OCI-LY1 (cell line): ENCODE data around the gene ALOX15B.

Experiments
- CTCF ChIP-seq: fragments of 200-600 bp; sonication (generic), shearing (Covaris generic); IDR thresholded peaks from 2 replicates; pipeline ENCODE4 v1.5.1; 2017; ENCODE audit warnings: mild to moderate bottlenecking, antibody characterized with exemption, low read length, moderate library complexity, mixed read lengths
- EZH2 ChIP-seq: fragments of 200-600 bp; sonication (generic), shearing (Covaris generic); IDR thresholded peaks from 2 replicates; pipeline ENCODE4 v1.8.0; 2017; ENCODE audit warnings: borderline replicate concordance, mixed run types, mild to moderate bottlenecking, antibody characterized with exemption, low read length, moderate library complexity, mixed read lengths

- TF ChIP-seq CTCF (no peak), EZH2 (no peak)
Observed at GRCh38 chr17:8089728-8090127, 50.9 kb downstream of the ALOX15B start.
